ENCODE measurements around the gene TPGS2. TPM values are rescaled to one million over a fixed set of nuclear protein-coding genes. Genes with fewer than 3 reads are reported as not detected.

TPGS2 gene
- total and polyA plus RNA-seq, 2 of the 13 experiments (the other 11 are each of a cell fraction or from before 2014, with no cell fraction given): 73.3 to 137 TPM

GRCh38 chr18:36828630-36829361 is at the start of gene TPGS2, which contains the start of gene KIAA1328 (continued):
- TF ChIP-seq ZNF329 (CRISPR knock-in tag; IDR thresholded peaks at IDR 0.05; ENCODE audit: low read depth) (no peak), TRIM22 (IDR thresholded peaks at IDR 0.05) (no peak), ZNF121 (CRISPR knock-in tag; IDR thresholded peaks at IDR 0.05) (peak; percentile 71), NKX3-1 (CRISPR knock-in tag; IDR thresholded peaks at IDR 0.05) (no peak), ARID3A (IDR thresholded peaks at IDR 0.05; ENCODE audit: low read depth, low read length) (no peak), SIN3B (IDR thresholded peaks at IDR 0.05; ENCODE audit: low read length) (no peak; the same call in 1 of the 2 replicates), ZNF883 (CRISPR knock-in tag; IDR thresholded peaks at IDR 0.05; ENCODE audit: not compliant biosample characterization) (no peak), ZNF781 (CRISPR knock-in tag; IDR thresholded peaks at IDR 0.05; ENCODE audit: borderline replicate concordance, not compliant biosample characterization) (peak; percentile 48), IRF9 (CRISPR knock-in tag; IDR thresholded peaks at IDR 0.05; ENCODE audit: borderline replicate concordance) (0 out of 2 replicates have a peak, but pooled peaks have one; percentile 18), PRDM15 (CRISPR knock-in tag; IDR thresholded peaks at IDR 0.05) (0 out of 2 replicates have a peak, but pooled peaks have one; percentile 41), ZBTB25 (CRISPR knock-in tag; IDR thresholded peaks at IDR 0.05) (peak; percentile 71; the same call in 1 of the 2 replicates), NFE2L1 (CRISPR knock-in tag; IDR thresholded peaks at IDR 0.05; ENCODE audit: borderline replicate concordance) (no peak), PHF20 (CRISPR knock-in tag; IDR thresholded peaks at IDR 0.05) (peak; percentile 45; the same call in 1 of the 2 replicates), ZNF598 (CRISPR knock-in tag; IDR thresholded peaks at IDR 0.05; ENCODE audit: borderline replicate concordance) (no peak; the same call in 1 of the 2 replicates), HNF4G (IDR thresholded peaks at IDR 0.05; ENCODE audit: borderline replicate concordance, low read depth, low read length) (no peak), HNF4G (CRISPR knock-in tag; IDR thresholded peaks at IDR 0.05; ENCODE audit: borderline replicate concordance, low read depth) (0 out of 2 replicates have a peak, but pooled peaks have one; percentile 14)
